Measurements from ENCODE around the gene DEPDC5. TPM values are rescaled to one million over a fixed set of nuclear protein-coding genes. Genes with fewer than 3 reads are reported as not detected.

The DEPDC5 gene
- total and polyA plus RNA-seq, 9 of the 15 experiments (the other 6 are each of a cell fraction or from before 2014, with no cell fraction given), result 2.3 to 12.3 (median 10.7) TPM

DNA sequence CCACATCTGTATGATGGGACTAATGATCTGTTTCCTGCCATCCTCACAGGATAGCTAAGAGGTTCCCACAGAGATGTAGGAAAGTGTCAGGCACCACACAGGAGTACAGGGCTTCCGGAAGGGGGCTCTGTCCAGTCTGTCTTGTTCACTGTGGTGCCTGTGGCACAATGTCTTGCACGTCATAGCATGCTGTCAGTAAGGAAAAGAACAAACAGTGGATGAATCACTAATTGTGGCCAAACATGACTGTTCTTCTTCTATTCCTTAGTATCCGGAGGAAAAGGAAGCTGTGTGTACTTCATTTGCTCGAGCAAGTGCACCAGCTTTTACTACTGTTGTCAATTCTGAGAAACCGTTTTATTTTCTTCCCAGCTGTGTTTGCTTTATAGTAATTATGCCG lies 117.1 kb downstream of the DEPDC5 start:
- no peaks in the 10 kb centered on the region for H3K79me2 ChIP-seq (ENCODE audit: control insufficient read depth, insufficient read depth, low read length)
- in situ Hi-C loops (cut with MboI) (loop anchor here (5.0 kb wide), 1 partner anchor 76 kb away; no protein-coding TSS in a partner anchor), intact Hi-C loops (cut with micrococcal nuclease) (loop anchor here (10.0 kb wide), 1 partner anchor 206 kb away; the partner anchor contains the start of gene PISD)
- no peaks in the 10 kb centered on the region for H3K9me1 ChIP-seq (ENCODE audit: control insufficient read depth, insufficient read depth, low read length)
- H3K9ac ChIP-seq (ENCODE audit: insufficient read depth in 1 of 2, low read depth in 2 of 2, low read length in 2 of 2), result no peak overlapping the region
- FAIRE-seq (no peak), DNase-seq (ENCODE audit: extremely low read depth in 1 of 4, low spot score in 3 of 4) (no peak), ATAC-seq (no peak)
- ChIA-PET CTCF (ENCODE audit: low intra/inter-chr PET ratio) (no interaction called here), POLR2A (no interaction called here)
- no peak overlapping the region for H3K27ac ChIP-seq (ENCODE audit: extremely low read depth, low read depth, low read length)
- H3K27me3 ChIP-seq (ENCODE audit: control insufficient read depth in 2 of 2, insufficient read depth in 2 of 2, low read length in 2 of 2), result no peaks in the 10 kb centered on the region
- no peaks in the 10 kb centered on the region for H3K9me3 ChIP-seq (replicated peaks; ENCODE audit: control insufficient read depth, insufficient read depth, low read depth, low read length)
- no peak overlapping the region for H2AFZ ChIP-seq (ENCODE audit: low read depth, low read length)
- no peak overlapping the region for H3K4me2 ChIP-seq (ENCODE audit: insufficient read depth, low read length)
- peaks cover under 1 to 19% of the 10 kb centered on the region in 2 experiments; a peak in 3 of 5 replicates for H3K4me1 ChIP-seq (replicated peaks in 1 of 2; ENCODE audit: control insufficient read depth in 2 of 2, insufficient read depth in 2 of 2, low read length in 2 of 2)
- BruUV-seq (replicated peaks), result no TSS peak
- H3K36me3 ChIP-seq (ENCODE audit: control insufficient read depth, insufficient read depth, low read length), result peaks cover 26% of the 10 kb centered on the region; the same call in 2 of the 3 replicates
- no peak overlapping the region for H3K4me3 ChIP-seq
- WGBS (ENCODE audit: insufficient coverage, low coverage, missing lambda C conversion rate), result 87% methylated on average over 4 of the region's 6 CpGs
- H4K20me1 ChIP-seq (replicated peaks; ENCODE audit: control insufficient read depth, insufficient read depth, low read length), result no peaks in the 10 kb centered on the region
- TF ChIP-seq NKRF (IDR thresholded peaks at IDR 0.05; ENCODE audit: borderline replicate concordance), result no peak
- TF ChIP-seq ZFP1 (CRISPR knock-in tag; IDR thresholded peaks at IDR 0.05), result no peak
- no peak for TF ChIP-seq ETV1 (tag; conservative IDR thresholded peaks at IDR 0.05; ENCODE audit: low read depth)
- TF ChIP-seq, protein P1, sequence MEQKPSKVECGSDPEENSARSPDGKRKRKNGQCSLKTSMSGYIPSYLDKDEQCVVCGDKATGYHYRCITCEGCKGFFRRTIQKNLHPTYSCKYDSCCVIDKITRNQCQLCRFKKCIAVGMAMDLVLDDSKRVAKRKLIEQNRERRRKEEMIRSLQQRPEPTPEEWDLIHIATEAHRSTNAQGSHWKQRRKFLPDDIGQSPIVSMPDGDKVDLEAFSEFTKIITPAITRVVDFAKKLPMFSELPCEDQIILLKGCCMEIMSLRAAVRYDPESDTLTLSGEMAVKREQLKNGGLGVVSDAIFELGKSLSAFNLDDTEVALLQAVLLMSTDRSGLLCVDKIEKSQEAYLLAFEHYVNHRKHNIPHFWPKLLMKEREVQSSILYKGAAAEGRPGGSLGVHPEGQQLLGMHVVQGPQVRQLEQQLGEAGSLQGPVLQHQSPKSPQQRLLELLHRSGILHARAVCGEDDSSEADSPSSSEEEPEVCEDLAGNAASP (IDR thresholded peaks at IDR 0.05), result no peak
- no peak for TF ChIP-seq PRPF4 (IDR thresholded peaks at IDR 0.05; ENCODE audit: insufficient read depth, low read depth, low read length, poor library complexity, severe bottlenecking)
- TF ChIP-seq SMARCA4 (IDR thresholded peaks at IDR 0.05), result no peak
- TF ChIP-seq, protein P2, sequence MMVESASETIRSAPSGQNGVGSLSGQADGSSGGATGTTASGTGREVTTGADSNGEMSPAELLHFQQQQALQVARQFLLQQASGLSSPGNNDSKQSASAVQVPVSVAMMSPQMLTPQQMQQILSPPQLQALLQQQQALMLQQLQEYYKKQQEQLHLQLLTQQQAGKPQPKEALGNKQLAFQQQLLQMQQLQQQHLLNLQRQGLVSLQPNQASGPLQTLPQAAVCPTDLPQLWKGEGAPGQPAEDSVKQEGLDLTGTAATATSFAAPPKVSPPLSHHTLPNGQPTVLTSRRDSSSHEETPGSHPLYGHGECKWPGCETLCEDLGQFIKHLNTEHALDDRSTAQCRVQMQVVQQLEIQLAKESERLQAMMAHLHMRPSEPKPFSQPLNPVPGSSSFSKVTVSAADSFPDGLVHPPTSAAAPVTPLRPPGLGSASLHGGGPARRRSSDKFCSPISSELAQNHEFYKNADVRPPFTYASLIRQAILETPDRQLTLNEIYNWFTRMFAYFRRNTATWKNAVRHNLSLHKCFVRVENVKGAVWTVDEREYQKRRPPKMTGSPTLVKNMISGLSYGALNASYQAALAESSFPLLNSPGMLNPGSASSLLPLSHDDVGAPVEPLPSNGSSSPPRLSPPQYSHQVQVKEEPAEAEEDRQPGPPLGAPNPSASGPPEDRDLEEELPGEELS (CRISPR knock-in tag; IDR thresholded peaks at IDR 0.05; ENCODE audit: borderline replicate concordance), result no peak
- TF ChIP-seq TCFL5 (CRISPR knock-in tag; conservative IDR thresholded peaks at IDR 0.05), result no peak
- TF ChIP-seq, protein P3, sequence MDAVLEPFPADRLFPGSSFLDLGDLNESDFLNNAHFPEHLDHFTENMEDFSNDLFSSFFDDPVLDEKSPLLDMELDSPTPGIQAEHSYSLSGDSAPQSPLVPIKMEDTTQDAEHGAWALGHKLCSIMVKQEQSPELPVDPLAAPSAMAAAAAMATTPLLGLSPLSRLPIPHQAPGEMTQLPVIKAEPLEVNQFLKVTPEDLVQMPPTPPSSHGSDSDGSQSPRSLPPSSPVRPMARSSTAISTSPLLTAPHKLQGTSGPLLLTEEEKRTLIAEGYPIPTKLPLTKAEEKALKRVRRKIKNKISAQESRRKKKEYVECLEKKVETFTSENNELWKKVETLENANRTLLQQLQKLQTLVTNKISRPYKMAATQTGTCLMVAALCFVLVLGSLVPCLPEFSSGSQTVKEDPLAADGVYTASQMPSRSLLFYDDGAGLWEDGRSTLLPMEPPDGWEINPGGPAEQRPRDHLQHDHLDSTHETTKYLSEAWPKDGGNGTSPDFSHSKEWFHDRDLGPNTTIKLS (IDR thresholded peaks at IDR 0.05; ENCODE audit: borderline replicate concordance, low read depth), result no peak
- no peak for TF ChIP-seq PHF21A (IDR thresholded peaks at IDR 0.05; ENCODE audit: borderline replicate concordance, low read depth)
- TF ChIP-seq ZNF134 (CRISPR knock-in tag; conservative IDR thresholded peaks at IDR 0.05), result no peak
- no peak for TF ChIP-seq RBM25 (IDR thresholded peaks at IDR 0.05; ENCODE audit: low read depth, low read length, severe bottlenecking)
- TF ChIP-seq RBM17 (IDR thresholded peaks at IDR 0.05; ENCODE audit: borderline replicate concordance, low read depth, low read length), result no peak
- no peak for TF ChIP-seq HIVEP1 (CRISPR knock-in tag; IDR thresholded peaks at IDR 0.05)
- no peak for TF ChIP-seq PTTG1 (tag; IDR thresholded peaks at IDR 0.05; ENCODE audit: low read depth)
- TF ChIP-seq ZNF408 (CRISPR knock-in tag; IDR thresholded peaks at IDR 0.05; ENCODE audit: low read depth), result no peak
- no peak for TF ChIP-seq SETDB1 (IDR thresholded peaks at IDR 0.05; ENCODE audit: low read length)

Data from K562 (cell line).